ENCODE data around the gene OR10J4. TPM values are rescaled to one million over a fixed set of nuclear protein-coding genes. Genes with fewer than 3 reads are reported as not detected.
A peak's percentile ranks its signal among the peaks of the same experiment; 100 is the strongest.
"Not testable (repeated sequence)": the region's sequence is repeated elsewhere in the genome, so short reads cannot be mapped to it uniquely, and the experiment has no call there.

The OR10J4 gene
- not detected in 2 replicates for total RNA-seq

GRCh38 chr1:159431904-159432303, at the start of gene OR10J4:
TSS of gene OR10J4 (plus strand) at chr1:159432204.
- DNase-seq (ENCODE audit: low read depth in 2 of 2): no peak

DNA sequence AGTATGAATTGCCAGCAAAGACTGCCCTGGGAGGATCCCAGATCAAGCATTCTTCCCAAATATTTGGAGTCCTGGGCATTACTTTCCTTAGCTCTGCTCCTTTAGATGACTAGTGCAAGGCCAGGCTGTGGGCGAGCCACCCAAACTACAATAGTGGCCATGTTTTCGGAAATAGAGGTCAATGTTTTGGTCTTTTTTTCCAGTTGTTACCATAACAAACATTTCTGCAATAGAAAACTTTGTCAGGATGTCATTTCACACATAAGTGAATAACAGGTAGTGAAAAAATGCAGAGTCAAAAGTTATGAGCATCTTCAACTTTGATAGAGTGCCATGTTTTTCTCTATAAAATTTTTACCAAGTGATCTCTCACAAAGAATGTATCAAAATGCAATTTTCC, 25.2 kb upstream of the OR10J4 start:
- peak; percentile 13 to 60 for DNase-seq (ENCODE audit: low read depth in 2 of 2)

DNA sequence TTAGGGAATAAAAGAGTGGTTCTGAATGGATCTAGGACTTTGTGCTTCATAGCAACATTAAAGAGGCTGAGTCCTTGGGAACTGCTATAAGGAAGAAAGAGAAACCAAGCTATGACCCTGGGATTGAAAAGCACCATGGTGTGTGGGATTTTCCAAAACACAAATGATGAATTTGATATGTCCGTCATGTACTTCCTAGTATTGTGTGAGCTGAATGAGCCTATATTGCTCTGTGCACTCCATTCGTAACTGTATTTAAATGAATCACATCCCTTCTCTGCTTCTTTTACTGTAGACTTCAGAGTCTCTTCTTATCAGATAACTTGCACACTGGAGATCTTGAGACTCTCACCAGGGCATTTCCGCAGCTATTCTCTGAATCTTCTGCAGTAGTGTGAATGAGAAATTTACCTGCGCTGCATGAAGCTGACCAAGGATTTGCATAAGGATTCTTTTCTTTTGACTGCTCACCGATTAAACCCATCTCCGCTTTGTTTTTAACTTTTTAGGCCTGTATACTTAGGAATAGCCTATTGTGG, 23.1 kb upstream of the OR10J4 start:
- DNase-seq (ENCODE audit: low read depth in 2 of 2): peak; percentile 68 to 92

- DNase-seq (ENCODE audit: low read depth in 2 of 2): no peak
Observed at GRCh38 chr1:159421821-159422220, 10.2 kb upstream of the OR10J4 start.

DNA sequence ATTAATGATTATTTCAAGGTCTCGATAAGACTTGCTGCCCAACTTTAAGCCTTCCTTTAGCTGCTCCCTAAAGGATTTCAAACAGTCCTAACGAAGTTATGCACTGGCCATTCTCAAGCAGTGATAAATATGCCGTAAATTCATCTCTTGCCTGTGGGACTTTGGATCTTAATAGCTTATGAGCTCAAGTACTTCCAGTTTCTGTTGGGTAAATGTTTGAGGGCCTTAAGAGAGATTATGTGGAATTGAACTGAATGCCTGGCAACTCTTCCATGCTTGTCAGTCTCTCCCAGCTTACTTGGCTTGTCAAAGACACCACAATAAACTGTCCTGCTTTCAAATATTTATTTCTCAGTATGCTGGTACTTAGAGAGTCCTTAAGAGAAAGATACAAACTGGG, 3.5 kb upstream of the OR10J4 start:
- no peak for DNase-seq (ENCODE audit: low read depth in 2 of 2)

GRCh38 chr1:159429074-159429861, 2.7 kb upstream of the OR10J4 start:
- DNase-seq (ENCODE audit: low read depth in 2 of 2): peak in 1 of 2 donors; percentile 5

DNA sequence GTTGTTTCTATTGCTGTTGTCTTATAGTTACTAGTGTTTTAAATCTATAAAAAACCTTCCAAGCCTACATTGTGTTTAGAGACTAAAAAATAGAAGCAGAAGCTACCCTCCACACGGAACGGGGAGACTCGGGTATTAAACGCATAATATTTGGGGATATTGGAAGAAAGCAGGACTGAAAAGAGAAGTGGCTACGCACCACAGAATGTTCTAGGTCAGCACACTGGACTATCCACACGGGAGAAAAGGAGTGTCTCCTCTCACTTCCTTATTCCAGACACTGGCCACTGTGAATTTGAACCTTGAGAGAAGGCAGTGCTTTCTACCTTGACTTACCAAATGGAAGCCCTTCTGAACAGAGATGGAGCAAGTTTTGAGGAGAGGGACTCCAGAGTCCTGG, 1.0 kb upstream of the OR10J4 start:
- DNase-seq (ENCODE audit: low read depth in 2 of 2): no peak

GRCh38 chr1:159436469-159436868, 4.5 kb downstream of the OR10J4 start:
- DNase-seq (ENCODE audit: low read depth in 2 of 2): no peak

DNA sequence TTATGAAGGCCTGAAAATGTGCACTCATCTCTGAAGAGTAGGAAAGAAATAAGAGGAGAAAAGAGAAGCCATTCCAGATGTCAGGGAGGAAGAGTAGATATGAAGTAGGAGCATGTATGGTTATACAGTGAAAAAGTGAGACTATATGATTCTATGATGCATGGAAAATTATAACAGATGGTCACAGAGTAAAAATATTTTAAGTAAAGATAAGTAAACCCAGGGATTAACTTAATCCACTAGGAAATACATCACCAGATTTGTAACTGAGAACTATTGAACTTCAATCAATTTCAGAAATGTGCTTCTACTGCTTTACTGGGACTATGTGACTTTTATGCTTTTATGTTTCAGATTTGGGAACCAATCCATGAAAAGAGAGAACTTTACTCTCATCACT, 7.4 kb downstream of the OR10J4 start, which contains the start of gene OR10J1:
TSS of gene OR10J1 (plus strand) at position 301 of the 400 bp plus-strand sequence. CDS start at position 371, 70 bp downstream.
- DNase-seq (ENCODE audit: low read depth in 2 of 2): no peak

GRCh38 chr1:159441360-159441759, 9.4 kb downstream of the OR10J4 start:
- DNase-seq (ENCODE audit: low read depth in 2 of 2): no peak

- DNase-seq (ENCODE audit: low read depth in 2 of 2): no peak
Observed at GRCh38 chr1:159442428-159442827, 10.4 kb downstream of the OR10J4 start.

DNA sequence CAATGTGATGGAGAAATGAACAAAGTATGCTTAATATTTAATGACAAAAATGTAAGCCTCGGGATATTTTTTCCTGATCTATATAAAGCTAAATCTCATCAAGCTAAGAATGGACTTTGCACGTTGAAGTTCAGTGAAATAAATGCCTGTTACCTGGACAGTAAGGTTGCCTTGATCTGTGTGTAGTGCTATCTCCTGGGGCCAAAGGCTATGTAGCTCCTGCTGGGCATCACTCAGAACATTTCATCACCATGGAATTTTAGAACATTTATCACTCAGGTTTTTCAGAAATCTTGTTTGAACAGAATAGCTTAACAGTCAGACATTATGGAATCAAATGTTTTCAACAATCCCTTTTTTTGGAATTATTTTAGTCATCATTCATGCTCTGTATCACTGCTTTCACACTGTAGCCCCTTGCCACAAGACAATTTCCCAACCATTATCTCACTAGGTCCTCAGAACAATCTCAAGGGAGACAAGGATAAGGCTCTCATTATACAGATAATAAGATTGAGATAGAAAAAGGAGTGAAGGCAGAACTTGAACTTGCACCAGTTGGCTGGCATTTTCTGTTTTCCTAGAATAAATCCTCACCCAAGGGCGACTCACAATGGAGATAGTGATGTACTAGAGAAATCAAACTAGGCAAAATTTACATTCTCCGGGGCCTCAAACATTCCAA, 11.2 kb downstream of the OR10J4 start:
- no peak for DNase-seq (ENCODE audit: low read depth in 2 of 2)

DNA sequence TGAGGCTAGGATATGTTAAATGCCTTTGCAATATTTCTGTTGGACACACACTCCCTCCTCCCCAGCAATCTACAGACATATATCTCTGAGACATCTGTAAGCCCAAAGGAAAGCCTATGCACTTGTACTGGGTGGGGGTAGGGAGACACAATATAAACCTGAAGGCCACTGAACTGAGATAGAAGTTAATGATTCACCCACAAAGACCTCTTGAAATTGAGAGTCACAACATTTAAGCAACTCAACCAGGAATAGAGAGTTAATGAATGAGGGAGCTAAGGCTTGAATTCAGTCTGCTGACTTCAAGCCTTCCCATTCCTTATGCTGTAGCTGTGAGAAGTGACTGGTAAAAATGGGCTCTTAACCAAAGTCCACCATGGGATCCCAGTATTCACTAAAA, 12.5 kb downstream of the OR10J4 start:
- no peak for DNase-seq (ENCODE audit: low read depth in 2 of 2)

DNA sequence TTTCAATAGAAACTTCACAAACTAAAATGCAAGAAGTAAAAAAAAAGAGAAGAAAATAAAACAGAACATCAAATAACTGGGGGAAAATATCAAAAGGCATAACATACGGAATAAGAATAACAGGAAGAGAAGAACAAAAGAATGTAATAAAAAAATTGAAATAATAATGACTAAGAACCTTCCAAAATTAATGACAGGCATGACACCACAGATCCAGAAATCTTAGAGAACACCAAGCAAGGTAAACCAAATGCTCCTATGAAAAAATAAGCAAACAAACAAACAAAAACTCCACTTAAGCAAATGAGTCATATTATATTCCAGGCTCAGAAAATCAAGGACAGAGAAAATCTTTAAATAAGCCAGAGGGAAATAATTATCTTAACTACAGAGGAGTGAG, 16.2 kb downstream of the OR10J4 start:
- DNase-seq (ENCODE audit: low read depth in 2 of 2): peak in 1 of 2 donors; percentile 10

DNA sequence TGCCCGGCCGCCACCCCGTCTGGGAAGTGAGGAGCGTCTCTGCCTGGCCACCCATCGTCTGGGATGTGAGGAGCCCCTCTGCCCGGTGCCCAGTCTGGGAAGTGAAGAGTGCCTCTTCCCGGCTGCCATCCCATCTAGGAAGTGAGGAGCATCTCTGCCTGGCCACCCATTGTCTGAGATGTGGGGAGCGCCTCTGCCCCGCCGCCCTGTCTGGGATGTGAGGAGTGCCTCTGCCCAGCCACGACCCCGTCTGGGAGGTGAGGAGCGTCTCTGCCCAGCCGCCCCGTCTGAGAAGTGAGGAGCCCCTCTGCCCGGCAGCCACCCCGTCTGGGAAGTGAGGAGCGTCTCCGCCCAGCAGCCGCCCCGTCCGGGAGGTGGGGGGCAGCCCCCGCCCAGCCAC, 17.6 kb downstream of the OR10J4 start:
- not testable (repeated sequence) for DNase-seq (ENCODE audit: low read depth in 2 of 2)

DNA sequence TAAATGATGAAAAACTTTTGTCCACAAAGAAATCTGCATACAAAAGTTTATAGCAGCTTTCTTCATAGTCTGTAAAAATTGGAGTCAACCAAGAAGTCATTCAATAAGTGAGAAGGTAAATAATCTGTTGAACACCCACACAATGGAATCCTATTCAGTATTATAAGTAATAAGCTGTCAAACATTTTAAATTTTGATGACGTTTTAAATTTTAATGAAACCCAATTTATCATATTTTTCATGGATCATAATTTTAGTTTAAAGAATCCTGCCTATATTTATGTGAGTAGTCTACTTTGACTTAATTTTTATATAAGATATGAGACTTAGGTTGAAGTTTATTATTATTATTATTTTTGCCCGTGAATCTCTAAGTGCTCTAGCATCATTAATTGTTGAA, 27.5 kb downstream of the OR10J4 start:
- DNase-seq (ENCODE audit: low read depth in 2 of 2): no peak

DNA sequence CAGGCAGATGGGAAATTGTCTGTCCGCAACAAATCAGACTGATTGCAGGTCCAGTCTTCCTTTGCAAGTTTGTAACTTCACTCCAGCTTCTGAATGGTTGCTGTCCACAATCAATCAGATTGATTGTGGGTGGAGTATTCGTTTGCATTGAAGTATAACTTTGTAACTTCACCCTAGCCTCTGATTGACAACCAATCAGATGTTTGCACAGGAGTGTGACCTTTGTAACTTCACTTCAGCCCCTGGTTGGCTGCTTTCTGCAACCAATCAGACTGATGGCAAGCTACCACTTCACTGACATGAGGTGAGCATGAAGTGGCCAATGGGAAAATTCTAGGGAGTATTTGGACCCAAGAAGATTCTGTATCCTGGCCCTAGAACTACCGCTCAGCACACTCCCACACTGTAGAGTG, 33.2 kb downstream of the OR10J4 start:
- DNase-seq (ENCODE audit: low read depth in 2 of 2): no peak

- DNase-seq (ENCODE audit: low read depth in 2 of 2): no peak
Observed at GRCh38 chr1:159468321-159468720, 36.3 kb downstream of the OR10J4 start.

DNA sequence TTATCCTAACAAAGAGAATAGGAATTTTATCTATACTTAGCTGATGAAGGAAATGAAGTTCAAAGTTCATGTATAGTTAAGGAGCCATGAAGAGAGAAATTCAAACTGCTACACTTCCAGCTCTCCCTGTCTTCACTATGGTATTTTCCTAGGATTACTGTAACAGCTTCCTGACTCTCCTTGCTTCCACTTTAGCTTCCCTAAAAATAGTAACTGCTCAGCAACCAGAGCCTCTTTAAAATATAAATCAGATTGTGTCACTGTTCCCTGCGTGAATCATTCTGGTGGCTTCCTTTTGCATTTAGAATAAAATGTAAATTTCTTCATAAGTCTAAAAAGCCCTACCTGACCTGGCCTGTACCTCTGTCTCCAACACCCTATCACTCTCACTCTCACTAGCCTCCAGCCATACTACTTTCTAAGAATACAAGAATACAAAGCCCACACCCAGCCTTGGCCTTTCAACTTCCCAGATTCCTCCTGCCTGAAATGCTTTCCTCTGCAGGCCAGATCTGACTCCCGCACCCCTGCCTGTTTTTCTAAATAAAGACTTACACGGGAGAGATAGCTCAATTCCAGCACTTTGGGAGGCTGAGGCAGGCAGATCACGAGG, 38.0 kb downstream of the OR10J4 start:
- DNase-seq (ENCODE audit: low read depth in 2 of 2): peak in 1 of 2 donors; percentile 24

DNA sequence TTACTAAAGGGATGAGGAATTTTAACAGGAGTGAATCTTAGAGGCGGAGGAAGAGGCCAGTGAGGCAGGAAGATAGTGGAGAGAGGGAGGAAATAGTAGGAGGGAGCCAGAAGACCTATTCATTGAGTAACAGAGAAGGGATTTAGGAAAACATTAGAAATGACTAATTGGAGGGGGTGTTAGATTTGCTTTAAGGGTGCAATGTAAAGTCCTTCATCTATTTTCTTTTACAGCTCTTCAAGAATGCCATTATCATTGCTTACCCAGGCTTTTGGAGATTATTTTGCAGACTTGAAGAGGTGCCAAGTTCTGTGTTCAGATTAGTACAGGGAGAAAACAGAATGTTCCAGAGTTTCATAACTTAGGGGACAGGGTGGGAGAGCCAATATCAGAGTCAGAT, 41.3 kb downstream of the OR10J4 start:
- peak in 1 of 2 donors; percentile 43 for DNase-seq (ENCODE audit: low read depth in 2 of 2)

GRCh38 chr1:159474926-159475325, 42.9 kb downstream of the OR10J4 start:
- DNase-seq (ENCODE audit: low read depth in 2 of 2): no peak
